WERI-Rb-1 (cell line): Measurements from ENCODE around the gene INTS14.

Experiments
- DNase-seq: peaks from one replicate; pipeline ENCODE4 v3.0.0-alpha.2; 2020
- H3K27ac ChIP-seq: fragments of 250-450 bp; sonication (Bioruptor Pico); 2 replicates; pipeline ENCODE4 v1.5.1; 2020; ENCODE audit warnings: mild to moderate bottlenecking, moderate library complexity
- H3K27me3 ChIP-seq: fragments of 250-450 bp; sonication (Bioruptor Pico); 2 replicates; pipeline ENCODE4 v1.5.1; 2021; ENCODE audit warnings: mild to moderate bottlenecking, low read depth, moderate library complexity; ENCODE audit not compliant: insufficient read depth, severe bottlenecking
- H3K36me3 ChIP-seq: fragments of 250-450 bp; sonication (Bioruptor Pico); 2 replicates; pipeline ENCODE4 v1.5.1; 2020; ENCODE audit warnings: mild to moderate bottlenecking, moderate library complexity
- H3K4me3 ChIP-seq: 2 replicates; pipeline ENCODE4 v1.5.1; 2011; ENCODE audit warnings: low read depth, mild to moderate bottlenecking, control low read depth, low read length
- H3K9me3 ChIP-seq: fragments of 250-450 bp; sonication (Bioruptor Pico); 2 replicates; pipeline ENCODE4 v1.5.1; 2021; ENCODE audit warnings: mild to moderate bottlenecking, moderate library complexity; ENCODE audit not compliant: severe bottlenecking
- CTCF ChIP-seq: IDR thresholded peaks from 2 replicates; pipeline ENCODE4 v1.5.1; 2011; ENCODE audit warnings: low read depth, mild to moderate bottlenecking, control low read depth, inconsistent platforms, low read length

Gene INTS14

GRCh38 chr15:65603134-65603533 lies 7.8 kb downstream of the INTS14 start:
- TF ChIP-seq CTCF: no peak
- Histone ChIP-seq H3K36me3 (peaks cover 34% of the 10 kb centered on the region), H3K4me3 (no peak overlapping the region), H3K27ac (no peak overlapping the region), H3K9me3 (no peaks in the 10 kb centered on the region), H3K27me3 (no peaks in the 10 kb centered on the region)
- DNase-seq: no peak

- H3K27me3 ChIP-seq: no peaks in the 10 kb centered on the region
- no peak overlapping the region for H3K4me3 ChIP-seq
- no peak overlapping the region for H3K27ac ChIP-seq
- H3K9me3 ChIP-seq: no peaks in the 10 kb centered on the region
- DNase-seq: no peak
- TF ChIP-seq CTCF: no peak
- peaks cover 52% of the 10 kb centered on the region for H3K36me3 ChIP-seq
These were observed 11.3 kb downstream of the INTS14 start for GRCh38 chr15:65599677-65600076.

- no peak for DNase-seq
- TF ChIP-seq CTCF: no peak
- peaks cover 49% of the 10 kb centered on the region for H3K36me3 ChIP-seq
- H3K4me3 ChIP-seq: no peak overlapping the region
- no peaks in the 10 kb centered on the region for H3K9me3 ChIP-seq
- H3K27ac ChIP-seq: no peak overlapping the region
- no peaks in the 10 kb centered on the region for H3K27me3 ChIP-seq
These were observed 12.5 kb downstream of the INTS14 start for GRCh38 chr15:65598468-65598867.

GRCh38 chr15:65595960-65596359 lies 15.0 kb downstream of the INTS14 start:
- peaks cover 59% of the 10 kb centered on the region for H3K36me3 ChIP-seq
- H3K9me3 ChIP-seq: no peaks in the 10 kb centered on the region
- H3K27ac ChIP-seq: no peak overlapping the region
- DNase-seq: peak; percentile 18
- no peaks in the 10 kb centered on the region for H3K27me3 ChIP-seq
- TF ChIP-seq CTCF: peak; percentile 51
- H3K4me3 ChIP-seq: no peak overlapping the region

GRCh38 chr15:65587094-65587493 lies 23.8 kb downstream of the INTS14 start:
- no peak for DNase-seq
- Histone ChIP-seq H3K27me3 (no peaks in the 10 kb centered on the region), H3K4me3 (no peak overlapping the region), H3K27ac (no peak overlapping the region), H3K36me3 (peaks cover 37% of the 10 kb centered on the region), H3K9me3 (no peaks in the 10 kb centered on the region)
- no peak for TF ChIP-seq CTCF

GRCh38 chr15:65584241-65584640 lies 26.7 kb downstream of the INTS14 start:
- Histone ChIP-seq H3K4me3 (no peak overlapping the region), H3K27ac (no peak overlapping the region), H3K36me3 (peaks cover 28% of the 10 kb centered on the region), H3K9me3 (no peaks in the 10 kb centered on the region), H3K27me3 (no peaks in the 10 kb centered on the region)
- no peak for DNase-seq
- TF ChIP-seq CTCF: no peak
